Measurements from ENCODE around the gene AFAP1. TPM values are rescaled to one million over a fixed set of nuclear protein-coding genes. Genes with fewer than 3 reads are reported as not detected.

The AFAP1 gene
- total and polyA plus RNA-seq, 8 donors, result 3.2 to 15.9 (median 6.3) TPM

GRCh38 chr4:7907142-7907541 is 32.5 kb downstream of the AFAP1 start:
- no peaks in the 10 kb centered on the region for H3K9me3 ChIP-seq
- no peak for ATAC-seq
- no peak for TF ChIP-seq CTCF (IDR thresholded peaks at IDR 0.05)
- H3K36me3 ChIP-seq, result no peaks in the 10 kb centered on the region
- no peak for DNase-seq
- peaks cover 0 to 3% (median 0%) of the 10 kb centered on the region in 3 donors for H3K4me1 ChIP-seq
- intact Hi-C loops (cut with DNase I), result no loop called here
- 79 to 91% methylated on average over 2 of the region's 2 CpGs for whole genome bisulfite sequencing, 2 donors
- no peak overlapping the region for H3K4me3 ChIP-seq
- H3K27ac ChIP-seq, result no peak overlapping the region
- FAIRE-seq, result no peak
- no peaks in the 10 kb centered on the region for H3K27me3 ChIP-seq

- TF ChIP-seq CTCF (IDR thresholded peaks at IDR 0.05), result no peak
- Histone ChIP-seq H3K36me3 (no peaks in the 10 kb centered on the region), H3K9me3 (no peaks in the 10 kb centered on the region), H3K27ac (no peak overlapping the region), H3K4me1 (peaks cover 0 to 3% (median 0%) of the 10 kb centered on the region in 3 donors), H3K4me3 (no peak overlapping the region), H3K27me3 (no peaks in the 10 kb centered on the region)
- no peak for DNase-seq
- no peak for FAIRE-seq
- 69 to 79% methylated on average over 10 of the region's 10 CpGs for WGBS, 2 donors
- ATAC-seq, result peak in 1 of 4 donors; percentile 8
- intact Hi-C loops (cut with DNase I), result no loop called here
These were observed 33.4 kb downstream of the AFAP1 start for GRCh38 chr4:7906171-7906701.

GRCh38 chr4:7904952-7905915 is 34.4 kb downstream of the AFAP1 start:
- FAIRE-seq (no peak), ATAC-seq (peak in 3 of 4 donors; percentile 26 to 43 (median 36)), DNase-seq (no peak)
- WGBS, 2 donors, result 83% methylated on average over 10 of the region's 10 CpGs
- no peaks in the 10 kb centered on the region for H3K36me3 ChIP-seq
- no peak for TF ChIP-seq CTCF (IDR thresholded peaks at IDR 0.05)
- no peaks in the 10 kb centered on the region for H3K9me3 ChIP-seq
- intact Hi-C loops (cut with DNase I), result no loop called here
- no peak overlapping the region for H3K4me3 ChIP-seq
- peaks cover 0 to 3% (median 0%) of the 10 kb centered on the region in 3 donors for H3K4me1 ChIP-seq
- no peak overlapping the region for H3K27ac ChIP-seq
- no peaks in the 10 kb centered on the region for H3K27me3 ChIP-seq

GRCh38 chr4:7903791-7904516 is 35.7 kb downstream of the AFAP1 start:
- H3K27me3 ChIP-seq, result no peaks in the 10 kb centered on the region
- H3K27ac ChIP-seq, result no peak overlapping the region
- no peak for TF ChIP-seq CTCF (IDR thresholded peaks at IDR 0.05)
- no peaks in the 10 kb centered on the region for H3K9me3 ChIP-seq
- DNase-seq, result no peak
- H3K4me1 ChIP-seq, result no peaks in the 10 kb centered on the region
- intact Hi-C loops (cut with DNase I), result no loop called here
- 72 to 79% methylated on average over 14 of the region's 14 CpGs for WGBS, 2 donors
- no peaks in the 10 kb centered on the region for H3K36me3 ChIP-seq
- H3K4me3 ChIP-seq, result no peak overlapping the region
- ATAC-seq, result no peak
- FAIRE-seq, result no peak
